H9 (cell line): ENCODE results near the gene SPDYE2B. TPM values are rescaled to one million over a fixed set of nuclear protein-coding genes. Genes with fewer than 3 reads are reported as not detected.
"Not testable (repeated sequence)": the region's sequence is repeated elsewhere in the genome, so short reads cannot be mapped to it uniquely, and the experiment has no call there.

ENCODE experiments used
- DNase-seq: peaks from one replicate; pipeline ENCODE4 v3.0.0-alpha.2; 2017
- H2AFZ ChIP-seq: one replicate; pipeline ENCODE4 v1.6.1; 2013; ENCODE audit warnings: mild to moderate bottlenecking, low read length, control low read depth, moderate library complexity
- H2AK5ac ChIP-seq: 2 replicates; pipeline ENCODE4 v1.6.1; 2013; ENCODE audit warnings: low read length, control low read depth, mixed read lengths; ENCODE audit not compliant: insufficient read length
- H2BK120ac ChIP-seq: one replicate; pipeline ENCODE4 v1.6.1; 2013; ENCODE audit warnings: low read depth, mild to moderate bottlenecking, low read length, control low read depth, inconsistent platforms; ENCODE audit not compliant: poor library complexity, severe bottlenecking
- H2BK12ac ChIP-seq: 2 replicates; pipeline ENCODE4 v1.6.1; 2013; ENCODE audit warnings: low read length, control low read depth, mixed read lengths, low read depth; ENCODE audit not compliant: insufficient read length
- H2BK15ac ChIP-seq: 2 replicates; pipeline ENCODE4 v1.6.1; 2013; ENCODE audit warnings: low read depth, low read length, control low read depth
- H2BK20ac ChIP-seq: one replicate; pipeline ENCODE4 v1.6.1; 2013; ENCODE audit warnings: low read depth, mild to moderate bottlenecking, low read length, control low read depth, inconsistent platforms; ENCODE audit not compliant: poor library complexity, severe bottlenecking
- H2BK5ac ChIP-seq: 2 replicates; pipeline ENCODE4 v1.6.1; 2013; ENCODE audit warnings: low read length, control low read depth, mixed read lengths; ENCODE audit not compliant: insufficient read length
- H3K14ac ChIP-seq: 2 replicates; pipeline ENCODE4 v1.6.1; 2013; ENCODE audit warnings: low read length, control low read depth; ENCODE audit not compliant: insufficient read depth
- H3K18ac ChIP-seq: 2 replicates; pipeline ENCODE4 v1.6.1; 2013; ENCODE audit warnings: low read depth, mild to moderate bottlenecking, mixed read lengths, low read length, control low read depth; ENCODE audit not compliant: insufficient read length
- H3K23ac ChIP-seq: 2 replicates; pipeline ENCODE4 v1.6.1; 2013; ENCODE audit warnings: low read length, control low read depth, mixed read lengths, low read depth; ENCODE audit not compliant: insufficient read length
- H3K23me2 ChIP-seq: 2 replicates; pipeline ENCODE4 v1.6.1; 2013; ENCODE audit warnings: low read depth, mild to moderate bottlenecking, mixed read lengths, low read length, control low read depth; ENCODE audit not compliant: insufficient read length, poor library complexity, severe bottlenecking
- H3K27ac ChIP-seq: 2 replicates; pipeline ENCODE4 v1.5.1; 2013; ENCODE audit warnings: low read length, control low read depth, mixed read lengths, low read depth; ENCODE audit not compliant: insufficient read length
- H3K27me3 ChIP-seq: 2 replicates; pipeline ENCODE4 v1.6.1; 2013; ENCODE audit warnings: low read length, control low read depth, inconsistent platforms; ENCODE audit not compliant: insufficient read depth
- H3K4ac ChIP-seq: 2 replicates; pipeline ENCODE4 v1.6.1; 2013; ENCODE audit warnings: low read depth, mild to moderate bottlenecking, control low read depth, inconsistent platforms, low read length, moderate library complexity
- H3K4me1 ChIP-seq: 2 replicates; pipeline ENCODE4 v1.6.1; 2013; ENCODE audit warnings: low read length, control low read depth, inconsistent platforms; ENCODE audit not compliant: insufficient read depth
- H3K4me2 ChIP-seq: 2 replicates; pipeline ENCODE4 v1.6.1; 2013; ENCODE audit warnings: low read length, control low read depth, mixed read lengths; ENCODE audit not compliant: insufficient read length, insufficient read depth
- H3K56ac ChIP-seq: 2 replicates; pipeline ENCODE4 v1.6.1; 2013; ENCODE audit warnings: low read depth, mild to moderate bottlenecking, mixed read lengths, low read length, control low read depth; ENCODE audit not compliant: insufficient read length
- H3K79me1 ChIP-seq: 2 replicates; pipeline ENCODE4 v1.6.1; 2013; ENCODE audit warnings: low read depth, mild to moderate bottlenecking, moderate library complexity, low read length, control low read depth, inconsistent platforms; ENCODE audit not compliant: insufficient read depth, poor library complexity, severe bottlenecking
- H3K79me2 ChIP-seq: 2 replicates; pipeline ENCODE4 v1.6.1; 2013; ENCODE audit warnings: low read length, control low read depth, inconsistent platforms; ENCODE audit not compliant: insufficient read depth
- H3K9ac ChIP-seq: 2 replicates; pipeline ENCODE4 v1.6.1; 2013; ENCODE audit warnings: low read length, control low read depth, mixed read lengths; ENCODE audit not compliant: insufficient read length; ENCODE audit errors: extremely low read depth
- H3K9me3 ChIP-seq: one replicate; pipeline ENCODE4 v1.6.1; 2013; ENCODE audit warnings: low read depth, low read length, inconsistent platforms; ENCODE audit not compliant: control insufficient read depth
- H3T11ph ChIP-seq: one replicate; pipeline ENCODE4 v1.6.1; 2013; ENCODE audit warnings: mild to moderate bottlenecking, low read length, control low read depth, inconsistent platforms
- H4K20me1 ChIP-seq: one replicate; pipeline ENCODE4 v1.6.1; 2013; ENCODE audit not compliant: control insufficient read depth, insufficient read length, insufficient read depth
- H4K5ac ChIP-seq: 2 replicates; pipeline ENCODE4 v1.6.1; 2013; ENCODE audit warnings: low read depth, mild to moderate bottlenecking, mixed read lengths, low read length, control low read depth; ENCODE audit not compliant: insufficient read length
- H4K8ac ChIP-seq: replicated peaks from 2 replicates; pipeline ENCODE4 v1.6.1; 2013; ENCODE audit warnings: low read length, control low read depth, mixed read lengths, low read depth; ENCODE audit not compliant: insufficient read length
- H4K91ac ChIP-seq: 2 replicates; pipeline ENCODE4 v1.6.1; 2013; ENCODE audit warnings: low read depth, mild to moderate bottlenecking, moderate library complexity, mixed read lengths, low read length, control low read depth; ENCODE audit not compliant: insufficient read length
- H3K27ac Mint-ChIP-seq, 3 experiments: 2 replicates in 2 of 3; 3 replicates in 1 of 3; pipeline ENCODE4 v1.8.0; 2020 to 2021; ENCODE audit warnings: mixed read lengths in 3 of 3, mild to moderate bottlenecking in 1 of 3, moderate library complexity in 1 of 3
- H3K27me3 Mint-ChIP-seq: 2 replicates; pipeline ENCODE4 v1.8.0; 2021; ENCODE audit warnings: low read depth, mild to moderate bottlenecking, moderate library complexity, mixed read lengths
- H3K36me3 Mint-ChIP-seq, 3 experiments: 2 replicates in 2 of 3; 3 replicates in 1 of 3; pipeline ENCODE4 v1.8.0; 2020 to 2021; ENCODE audit warnings: low read depth in 3 of 3, mixed read lengths in 3 of 3; ENCODE audit not compliant: insufficient read depth in 1 of 3
- H3K4me1 Mint-ChIP-seq, 2 experiments: 2 replicates each; pipeline ENCODE4 v1.8.0; 2020; ENCODE audit warnings: mixed read lengths in 2 of 2
- H3K4me3 Mint-ChIP-seq, 2 experiments: 2 replicates in 1 of 2; 3 replicates in 1 of 2; pipeline ENCODE4 v1.8.0; 2020 to 2021; ENCODE audit warnings: mild to moderate bottlenecking in 2 of 2, mixed read lengths in 2 of 2, moderate library complexity in 1 of 2
- H3K9me3 Mint-ChIP-seq, 2 experiments: 2 replicates in 1 of 2; 3 replicates in 1 of 2; pipeline ENCODE4 v1.8.0; 2020; ENCODE audit warnings: mild to moderate bottlenecking in 2 of 2, mixed read lengths in 2 of 2, moderate library complexity in 1 of 2
- WGBS: extraction: QIAGEN DNeasy Blood & Tissue Kit; methylation state at CpG from one replicate; pipeline ENCODE4 v1.1.7; 2013; ENCODE audit warnings: missing lambda C conversion rate, low lambda C conversion rate, mixed read lengths; ENCODE audit not compliant: insufficient read length; ENCODE audit errors: extremely low coverage; 5-methylcytosine and 5-hydroxymethylcytosine counted together
- total RNA-seq: library from RNA; stranded (reverse); gene quantifications from 2 replicates; pipeline ENCODE4 v1.2.1, GENCODE V29; 2021

SPDYE2B gene
- total RNA-seq, 1 experiment from 2014 or later, result not detected

GRCh38 chr7:102611013-102611674, 39.0 kb upstream of the SPDYE2B start:
- not testable (repeated sequence) for H3K18ac ChIP-seq, H3K27me3 ChIP-seq, H2BK5ac ChIP-seq, H3K27ac ChIP-seq, H3K27me3 Mint-ChIP-seq, DNase-seq, H3K4me3 Mint-ChIP-seq, H3K4me1 Mint-ChIP-seq, H4K8ac ChIP-seq, H3K27ac Mint-ChIP-seq, H2AK5ac ChIP-seq, H3K36me3 Mint-ChIP-seq, H3K56ac ChIP-seq, H3K14ac ChIP-seq, H3K9me3 ChIP-seq, H4K5ac ChIP-seq, H2BK12ac ChIP-seq, H3K23ac ChIP-seq, H3T11ph ChIP-seq, H3K9ac ChIP-seq, H3K79me2 ChIP-seq, H2BK20ac ChIP-seq, H2BK15ac ChIP-seq, H4K91ac ChIP-seq, H3K79me1 ChIP-seq, H3K4ac ChIP-seq, H3K9me3 Mint-ChIP-seq, H3K23me2 ChIP-seq, H2AFZ ChIP-seq, H3K4me2 ChIP-seq, H2BK120ac ChIP-seq, H3K4me1 ChIP-seq, H4K20me1 ChIP-seq
- whole genome bisulfite sequencing, result no CpG with 5 or more reads among the region's 30 CpGs

GRCh38 chr7:102611675-102612325, 38.3 kb upstream of the SPDYE2B start:
- not testable (repeated sequence) for H2BK15ac ChIP-seq, H3K9me3 ChIP-seq, H3T11ph ChIP-seq, H4K5ac ChIP-seq, H3K4me1 ChIP-seq, H3K79me1 ChIP-seq, H4K91ac ChIP-seq, H3K9ac ChIP-seq, H3K23me2 ChIP-seq, H2BK20ac ChIP-seq, H3K27ac Mint-ChIP-seq, H3K4me1 Mint-ChIP-seq, H3K23ac ChIP-seq, H3K4ac ChIP-seq, H2AK5ac ChIP-seq, H2BK120ac ChIP-seq, H4K20me1 ChIP-seq, H2BK5ac ChIP-seq, H3K27me3 ChIP-seq, H4K8ac ChIP-seq, H3K79me2 ChIP-seq, H3K18ac ChIP-seq, H2AFZ ChIP-seq, H3K27ac ChIP-seq, H3K9me3 Mint-ChIP-seq, H3K27me3 Mint-ChIP-seq, H2BK12ac ChIP-seq, H3K4me2 ChIP-seq, H3K56ac ChIP-seq, DNase-seq, H3K36me3 Mint-ChIP-seq, H3K14ac ChIP-seq
- no CpG with 5 or more reads among the region's 10 CpGs for WGBS
- peak overlapping the region in 1 of 2 experiments; percentile 48; a peak in 1 of 5 replicates for H3K4me3 Mint-ChIP-seq
